Stimulated activated CD8-positive, alpha-beta memory T cell treated with anti-CD3 and anti-CD28 coated beads, Interleukin-4, amount 100 ng/mL, for 1 hour (primary cell): ENCODE results near the gene DISP3.

Source experiments
- DNase-seq, 2 donors: peaks; one replicate each; pipeline ENCODE4 v3.0.0-alpha.2; 2020; ENCODE audit warnings: low read depth in 2 of 2, low spot score in 1 of 2

The DISP3 gene

DNA sequence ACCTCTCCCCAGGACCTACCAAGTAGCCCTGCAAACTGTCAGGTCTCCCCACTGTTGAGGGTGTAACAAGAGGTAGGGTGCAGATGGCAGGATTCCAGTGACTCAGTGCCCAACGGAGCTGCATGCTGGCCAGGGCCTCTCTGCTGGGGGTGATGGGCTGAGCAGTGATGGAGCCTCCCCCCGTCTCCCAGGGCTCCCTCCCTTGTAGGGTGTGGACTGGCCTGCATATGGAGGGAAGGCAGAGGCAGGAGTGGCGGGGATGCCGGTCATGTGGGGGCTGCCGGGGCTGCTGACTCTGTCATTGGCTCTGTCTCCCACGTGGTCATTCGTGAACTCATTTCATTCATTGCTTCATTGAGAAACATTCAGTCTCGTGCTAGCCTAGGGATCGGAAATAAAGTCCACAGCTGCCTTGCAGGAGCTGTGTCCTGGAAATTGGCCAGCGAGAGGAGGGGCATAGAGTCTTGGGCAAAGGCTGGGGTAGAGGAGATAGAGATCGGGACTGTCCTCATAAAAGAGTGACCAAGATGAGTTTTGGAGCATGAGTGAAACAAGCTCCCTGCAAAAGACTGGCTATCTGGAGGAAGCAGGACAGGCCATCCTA is 22.9 kb upstream of the DISP3 start:
- no peak for DNase-seq

DNA sequence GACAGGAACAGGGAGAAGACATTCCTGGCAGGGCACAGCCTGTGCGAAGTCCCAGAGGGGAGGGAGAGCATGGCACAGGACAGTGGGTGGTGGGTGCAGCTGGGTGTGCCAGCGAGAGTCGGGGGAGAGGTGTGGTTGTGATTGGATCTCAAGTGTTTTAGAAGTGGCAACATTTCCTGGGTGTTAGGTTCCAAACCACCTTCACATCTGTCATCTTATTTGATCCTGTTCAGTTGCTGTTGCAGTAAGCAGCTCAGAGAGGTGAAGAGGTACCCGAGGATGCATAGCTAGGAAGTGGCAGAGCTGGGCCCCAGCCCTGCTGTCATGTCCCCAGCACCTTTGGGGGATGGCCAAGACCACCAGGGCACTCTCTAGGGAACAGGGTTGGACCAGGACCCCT is 22.0 kb upstream of the DISP3 start:
- DNase-seq = no peak

DNA sequence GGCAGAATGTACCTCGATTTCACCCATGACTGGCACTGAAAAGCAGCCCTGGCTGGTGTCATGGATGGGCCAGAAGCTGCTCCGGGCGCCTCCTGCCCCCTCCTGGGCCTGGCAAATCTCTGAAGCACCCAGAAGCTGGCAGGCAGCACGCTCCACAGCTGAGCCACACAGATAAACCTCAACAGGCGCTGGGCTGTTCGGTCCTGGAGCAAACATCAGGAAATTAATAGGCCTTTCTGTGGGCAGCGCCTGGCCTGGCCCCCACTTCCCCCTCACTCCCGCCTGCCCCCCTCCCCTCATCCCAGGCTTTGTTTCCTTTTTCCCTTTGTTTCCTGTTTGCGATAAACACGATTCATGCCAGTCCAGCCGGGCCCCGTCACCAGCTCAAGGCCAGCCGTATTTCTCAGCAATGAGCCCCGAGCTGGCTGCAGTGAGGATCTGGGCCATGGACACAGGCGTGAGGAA is 20.1 kb upstream of the DISP3 start:
- DNase-seq = no peak

DNA sequence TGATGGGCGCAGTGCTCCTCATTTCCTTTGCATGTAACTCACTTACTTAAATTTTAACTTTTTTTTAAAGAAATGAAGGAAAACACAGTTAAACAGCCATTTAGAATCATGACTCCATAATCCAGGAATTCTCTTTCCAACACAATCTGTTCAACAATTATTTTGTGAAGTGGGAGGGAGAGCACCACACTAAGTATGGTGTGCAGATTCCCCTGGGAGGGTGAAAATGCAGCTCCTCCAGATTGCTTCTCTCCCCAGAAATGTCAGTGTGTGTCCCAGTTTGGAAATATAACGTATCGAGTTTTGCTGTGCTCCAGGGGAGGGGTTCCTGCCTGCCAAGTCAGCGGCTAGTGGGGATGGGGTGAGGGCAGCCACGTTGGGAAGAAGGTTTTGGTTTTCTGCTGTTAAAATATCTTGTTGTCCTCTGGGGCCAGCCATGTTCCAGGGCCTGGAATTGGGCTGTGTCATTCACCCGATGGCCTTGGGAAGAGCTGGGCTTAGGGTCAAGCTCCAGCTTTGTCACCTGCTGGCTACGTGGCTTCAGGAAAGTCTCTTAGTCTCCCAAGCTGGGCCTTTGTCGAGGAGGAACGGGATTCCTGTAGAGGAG is 17.3 kb upstream of the DISP3 start:
- DNase-seq = no peak

DNA sequence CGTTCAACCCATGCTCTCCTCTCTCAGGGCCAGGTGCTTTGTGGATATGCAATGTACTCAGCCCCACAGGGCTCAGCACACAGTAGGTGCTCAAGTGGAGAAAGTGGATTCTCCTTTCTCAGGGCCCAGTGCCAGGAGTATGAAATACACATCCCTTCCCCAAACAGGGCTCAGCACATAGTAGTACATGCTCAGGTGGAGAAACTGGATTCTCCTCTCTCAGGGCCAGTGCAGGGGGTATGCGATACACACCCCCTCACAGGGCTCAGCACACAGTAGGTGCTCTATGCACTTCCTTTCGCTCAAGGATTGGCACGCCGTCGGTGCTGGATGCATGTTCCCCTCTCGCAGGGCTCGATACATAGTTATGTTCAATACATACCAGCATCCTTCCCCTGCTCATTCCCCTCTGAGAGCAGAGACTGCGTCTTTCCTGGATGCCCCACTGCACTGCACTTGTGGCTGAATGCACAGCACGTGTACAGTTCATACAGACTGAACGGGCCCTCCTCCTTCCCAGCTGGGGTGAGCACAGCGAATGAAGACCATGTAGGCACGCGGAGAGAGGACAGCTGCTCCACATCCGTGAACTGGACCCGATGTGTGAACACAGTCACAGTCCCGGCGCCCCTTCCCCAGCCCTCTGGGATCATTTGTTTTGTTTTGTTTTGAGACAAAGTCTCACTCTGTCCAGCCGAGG is 16.6 kb upstream of the DISP3 start:
- no peak for DNase-seq

DNA sequence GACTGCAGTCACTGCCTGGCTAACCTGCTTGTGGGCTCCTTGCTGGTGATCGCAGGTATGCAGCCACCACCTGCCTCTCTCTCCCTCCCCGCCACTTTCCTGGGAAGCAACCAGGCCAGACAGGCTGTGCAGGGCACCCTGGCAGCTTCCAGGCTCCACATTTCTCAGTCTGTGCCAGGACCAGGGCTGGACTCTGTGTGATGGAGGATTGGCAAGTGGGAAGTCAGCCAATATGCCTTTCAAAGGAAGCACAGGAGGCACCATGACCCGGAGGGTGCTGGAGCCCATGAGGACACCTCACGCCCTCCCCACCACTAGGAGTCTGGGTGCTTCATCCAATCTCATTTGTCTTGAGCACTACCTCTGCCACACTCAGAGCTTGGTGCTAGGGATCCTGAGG is 15.8 kb upstream of the DISP3 start:
- no peak for DNase-seq

DNA sequence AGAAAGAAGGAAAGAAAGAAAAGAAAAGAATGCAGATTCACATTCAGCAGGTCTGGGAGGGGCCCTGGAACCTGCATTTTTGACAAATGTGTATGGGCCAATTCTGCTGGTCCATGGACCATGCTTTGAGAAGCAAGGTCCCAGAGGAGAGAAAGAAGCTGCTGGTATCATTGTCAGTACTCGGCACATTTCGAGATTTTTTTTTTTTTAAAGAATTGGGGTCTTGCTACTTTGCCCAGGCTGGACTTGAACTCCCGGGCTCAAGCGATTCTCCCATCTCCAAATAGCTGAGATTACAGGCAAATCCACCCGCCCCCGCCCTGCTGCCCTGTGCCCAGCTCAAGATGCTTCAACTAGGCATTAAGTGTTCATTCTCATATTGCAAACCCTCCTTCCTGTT is 13.6 kb upstream of the DISP3 start:
- DNase-seq = no peak

DNA sequence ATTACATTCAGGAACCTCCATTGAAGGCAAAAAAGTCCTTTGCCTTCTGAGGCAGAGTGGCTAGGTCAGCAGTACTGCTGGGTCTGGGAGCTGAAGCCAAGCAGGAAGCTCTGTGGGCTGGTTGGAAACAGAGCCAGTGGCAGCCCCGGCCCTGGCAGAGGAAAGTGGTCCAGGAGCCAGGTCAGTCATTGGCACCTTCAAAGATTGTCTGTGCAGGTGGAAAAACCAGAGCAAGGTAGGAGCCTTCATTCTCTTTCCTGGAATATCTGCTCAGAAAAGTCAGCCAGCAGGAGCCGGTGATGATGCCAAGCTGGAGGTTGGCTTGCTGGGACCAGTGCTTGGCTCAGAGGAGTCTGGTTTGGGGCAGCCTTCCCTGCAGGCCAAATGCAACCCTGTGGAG is 12.5 kb upstream of the DISP3 start:
- DNase-seq = no peak

DNA sequence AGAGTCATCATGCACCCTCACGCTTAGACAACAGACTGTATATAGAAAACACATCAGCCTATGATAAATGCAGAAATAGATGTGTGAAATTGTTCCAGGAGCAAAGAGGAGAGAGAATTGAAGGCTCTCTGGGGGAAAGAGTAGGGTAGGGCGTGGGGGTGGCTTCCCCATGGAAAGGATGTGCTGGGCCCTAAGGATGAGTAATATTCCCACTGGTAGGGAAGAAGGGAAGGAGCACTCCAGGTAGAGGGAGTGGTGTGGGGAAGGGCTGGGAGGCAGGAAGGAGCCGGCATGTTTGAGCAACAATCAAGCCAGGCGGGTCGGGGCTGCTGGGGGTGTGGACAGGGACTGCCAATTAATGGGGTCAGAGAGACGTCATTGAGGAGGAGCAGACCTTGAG is 10.1 kb upstream of the DISP3 start:
- no peak for DNase-seq

DNA sequence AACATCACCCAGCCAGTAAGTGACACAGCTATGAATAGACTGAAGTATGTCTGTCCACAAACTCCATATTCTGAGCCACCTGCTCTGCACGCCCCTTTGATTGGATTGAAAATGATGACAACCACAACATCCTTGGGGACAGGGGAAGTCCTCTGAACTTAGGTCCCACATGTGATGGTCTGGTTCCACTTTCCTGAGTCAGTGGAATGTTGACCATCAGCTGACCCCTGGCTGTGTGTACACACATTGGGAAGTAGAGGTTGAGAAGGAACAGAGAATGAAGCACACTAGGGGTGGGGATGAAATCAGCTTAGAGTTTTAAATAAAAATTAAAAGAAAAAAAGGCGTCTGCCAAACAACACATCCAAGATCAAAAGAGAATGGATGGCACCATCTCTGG is 8.0 kb upstream of the DISP3 start:
- DNase-seq = no peak

DNA sequence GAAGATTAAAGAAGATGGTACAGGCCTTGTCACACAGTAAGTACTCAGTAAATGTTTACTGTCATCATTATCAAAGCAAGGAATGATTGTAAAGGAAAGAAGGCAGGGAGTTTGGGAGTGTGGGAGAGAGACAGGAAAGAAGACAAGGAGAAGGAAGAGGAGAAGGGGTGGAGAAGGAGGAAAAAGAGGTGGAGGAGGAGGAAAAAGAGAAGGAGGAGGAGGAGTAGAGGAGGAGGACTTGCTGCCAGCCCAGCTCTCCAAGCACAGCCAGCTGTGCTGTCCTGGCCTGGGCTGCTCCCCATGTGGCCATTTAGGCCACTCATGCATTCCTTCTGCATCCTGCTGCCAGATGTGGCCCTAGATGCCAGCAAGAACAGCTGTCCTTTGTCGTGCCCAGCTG is 7.5 kb upstream of the DISP3 start:
- no peak for DNase-seq

DNA sequence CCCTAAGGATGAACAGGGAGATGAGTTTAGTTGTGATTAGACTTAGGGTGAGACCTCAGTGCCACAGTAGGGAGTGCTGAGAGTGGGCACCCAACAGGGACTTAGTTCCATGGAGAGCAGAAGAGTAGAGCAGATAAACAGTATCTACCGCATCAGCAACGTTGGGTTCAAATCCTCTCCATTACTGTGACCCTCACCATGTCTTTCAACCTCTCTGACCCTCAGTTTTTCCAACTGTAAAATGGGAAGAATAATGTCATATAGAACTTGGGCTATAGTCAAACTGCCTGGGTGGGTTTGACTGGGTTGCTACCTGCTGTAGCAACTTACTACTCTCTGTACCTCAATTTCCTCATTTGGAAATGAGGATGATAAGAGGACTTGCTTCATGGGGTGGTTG is 6.7 kb upstream of the DISP3 start:
- DNase-seq = no peak

DNA sequence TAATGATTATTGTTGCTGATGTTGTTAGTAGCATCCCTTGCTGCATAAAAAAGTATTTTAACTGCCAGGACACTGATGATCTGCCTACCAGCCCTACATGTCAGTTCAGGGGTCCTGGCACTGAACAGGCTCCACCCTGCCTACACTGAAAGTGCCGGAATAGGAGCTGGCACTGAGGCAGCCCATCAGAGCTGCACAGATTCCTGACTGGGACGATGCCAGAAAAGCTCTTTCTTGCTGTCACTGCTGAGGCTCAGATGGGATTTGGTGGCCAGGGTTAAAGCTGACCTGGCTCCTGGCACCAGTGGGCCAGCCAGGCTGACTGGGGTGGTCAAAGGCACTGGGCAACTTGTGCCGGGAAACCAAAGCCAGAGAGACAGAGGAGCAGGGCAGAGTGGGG is 6.2 kb upstream of the DISP3 start:
- DNase-seq = no peak

DNA sequence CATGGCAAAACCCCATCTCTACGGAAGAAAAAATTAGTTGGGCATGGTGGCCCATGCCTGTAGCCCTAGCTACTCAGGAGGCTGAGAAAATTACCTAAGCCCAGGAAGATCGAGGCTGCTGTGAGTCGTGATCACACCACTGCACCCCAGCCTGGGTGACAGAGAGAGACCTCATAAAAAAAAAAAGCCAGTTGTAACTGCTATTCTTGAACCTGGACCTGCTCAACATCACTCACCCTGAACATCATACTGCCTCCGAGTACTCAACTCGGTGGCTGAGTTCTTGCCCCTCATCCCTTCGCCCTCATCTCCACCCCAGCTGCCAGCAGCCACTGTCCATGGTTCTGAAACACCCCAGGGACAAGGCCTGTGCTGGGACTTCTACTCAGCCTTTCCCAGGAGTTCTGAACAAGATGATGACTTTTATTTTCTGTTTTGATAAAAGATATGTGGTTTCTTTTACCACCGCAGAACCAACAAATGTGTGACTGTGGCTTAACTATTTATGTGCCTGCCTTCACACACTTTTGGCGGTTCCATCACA is 5.4 kb upstream of the DISP3 start:
- no peak for DNase-seq

DNA sequence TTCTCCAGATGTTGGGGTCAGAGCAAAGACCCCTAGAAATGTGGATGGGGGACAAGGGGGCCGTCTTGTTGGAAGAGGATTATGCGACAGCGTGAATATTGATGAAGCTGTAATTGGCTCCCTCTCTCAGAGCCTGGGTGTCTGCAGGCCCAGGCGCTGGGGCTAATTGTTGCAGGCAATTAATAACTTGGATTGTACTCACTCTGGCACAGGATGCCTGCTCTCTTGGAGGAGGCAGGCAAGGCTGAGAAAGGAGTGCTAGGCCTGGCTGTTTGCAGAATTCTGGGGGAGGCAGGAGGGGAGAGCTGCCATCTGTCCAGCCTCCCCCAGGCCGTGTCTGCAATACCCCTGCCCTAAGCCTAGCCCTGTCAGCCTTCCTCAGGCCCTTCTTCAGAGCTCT is 4.1 kb upstream of the DISP3 start:
- DNase-seq = no peak

DNA sequence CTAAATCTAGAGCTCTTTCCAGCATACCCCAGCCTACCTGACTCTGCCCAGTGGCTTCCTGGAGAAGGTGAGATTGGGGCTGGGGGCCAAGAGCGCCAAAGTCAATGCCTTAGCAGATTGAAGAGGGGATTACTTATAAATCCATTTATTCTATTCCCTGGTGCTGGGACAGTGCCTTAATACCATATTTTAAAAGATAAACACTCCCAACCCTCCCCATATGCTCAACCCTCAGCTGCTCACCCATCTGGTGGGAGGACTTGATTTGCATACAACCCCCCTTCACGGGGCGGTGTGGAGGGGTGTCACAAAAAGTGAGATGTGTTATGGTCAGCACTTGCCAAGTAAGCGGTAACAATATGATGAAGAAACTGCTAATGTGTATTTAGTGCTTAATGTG is 3.2 kb upstream of the DISP3 start:
- DNase-seq = no peak

DNA sequence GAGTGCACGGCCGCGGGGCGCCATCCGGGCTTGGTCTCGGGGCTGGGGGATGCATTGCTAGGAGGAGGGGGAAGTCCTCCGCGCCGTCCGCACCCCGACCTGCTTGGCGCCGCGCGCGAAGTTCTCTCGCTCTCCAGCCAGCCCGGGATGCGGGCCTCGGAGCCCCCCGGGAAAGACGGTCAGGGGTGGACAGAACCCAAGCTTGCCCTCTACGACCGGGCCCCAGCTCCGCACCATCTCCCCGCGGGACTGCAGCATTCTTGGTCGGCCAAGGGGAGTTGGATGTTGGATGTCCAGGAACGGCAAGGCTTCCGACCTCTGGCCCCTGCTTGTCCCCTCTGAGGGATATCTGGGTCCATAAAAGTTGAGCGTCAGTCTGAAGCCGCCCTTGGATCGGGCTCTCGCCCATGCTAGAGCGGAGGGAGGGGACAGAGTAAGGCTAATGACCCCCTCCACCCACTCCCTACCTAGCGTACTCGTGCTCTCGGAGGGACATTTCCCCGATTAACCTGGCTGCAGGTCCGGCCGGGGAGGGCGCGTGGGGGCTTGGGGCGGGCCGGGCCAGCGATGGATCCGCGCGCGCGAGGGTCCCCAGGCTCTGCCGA is 522 bp downstream of the DISP3 start:
- no peak for DNase-seq

DNA sequence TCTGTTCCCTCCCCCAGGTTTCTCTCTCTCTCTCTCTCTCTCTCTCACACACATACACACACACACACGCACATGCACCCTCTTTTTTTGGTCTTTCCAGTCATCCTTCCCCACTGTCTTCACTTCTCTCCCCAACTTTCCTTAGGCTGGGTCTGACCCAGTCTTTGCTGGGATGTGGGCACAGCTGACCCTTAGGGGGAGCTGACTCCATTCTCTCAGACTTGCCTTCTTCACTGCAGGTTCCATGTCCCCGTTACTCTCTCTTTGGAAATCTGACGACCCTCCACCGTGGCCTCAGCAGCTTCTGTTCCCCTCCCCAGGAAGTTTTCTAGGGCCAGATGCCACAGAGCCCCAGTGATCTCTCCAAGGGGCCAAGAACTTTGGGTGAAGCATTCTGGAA is 2.1 kb downstream of the DISP3 start:
- DNase-seq = no peak

DNA sequence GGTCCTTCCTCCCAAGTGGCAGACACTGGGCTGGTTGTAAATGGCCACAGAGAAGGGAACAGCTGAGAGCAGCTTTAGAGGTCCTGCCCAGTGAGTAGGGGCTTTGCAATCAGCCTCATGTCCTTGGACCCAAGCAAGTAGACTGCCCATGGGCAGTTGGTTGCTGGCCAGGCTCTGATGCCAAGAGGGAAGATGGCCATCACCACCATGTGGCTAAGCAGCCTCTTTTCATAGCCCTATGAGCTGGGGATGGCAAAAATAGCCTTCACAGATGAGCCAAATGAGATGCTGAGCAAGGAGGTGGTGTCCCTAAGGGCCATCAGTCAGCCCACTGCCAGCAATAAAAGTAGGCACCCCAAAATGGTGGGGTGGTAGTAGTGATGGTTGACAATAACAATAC is 3.2 kb downstream of the DISP3 start:
- no peak for DNase-seq

DNA sequence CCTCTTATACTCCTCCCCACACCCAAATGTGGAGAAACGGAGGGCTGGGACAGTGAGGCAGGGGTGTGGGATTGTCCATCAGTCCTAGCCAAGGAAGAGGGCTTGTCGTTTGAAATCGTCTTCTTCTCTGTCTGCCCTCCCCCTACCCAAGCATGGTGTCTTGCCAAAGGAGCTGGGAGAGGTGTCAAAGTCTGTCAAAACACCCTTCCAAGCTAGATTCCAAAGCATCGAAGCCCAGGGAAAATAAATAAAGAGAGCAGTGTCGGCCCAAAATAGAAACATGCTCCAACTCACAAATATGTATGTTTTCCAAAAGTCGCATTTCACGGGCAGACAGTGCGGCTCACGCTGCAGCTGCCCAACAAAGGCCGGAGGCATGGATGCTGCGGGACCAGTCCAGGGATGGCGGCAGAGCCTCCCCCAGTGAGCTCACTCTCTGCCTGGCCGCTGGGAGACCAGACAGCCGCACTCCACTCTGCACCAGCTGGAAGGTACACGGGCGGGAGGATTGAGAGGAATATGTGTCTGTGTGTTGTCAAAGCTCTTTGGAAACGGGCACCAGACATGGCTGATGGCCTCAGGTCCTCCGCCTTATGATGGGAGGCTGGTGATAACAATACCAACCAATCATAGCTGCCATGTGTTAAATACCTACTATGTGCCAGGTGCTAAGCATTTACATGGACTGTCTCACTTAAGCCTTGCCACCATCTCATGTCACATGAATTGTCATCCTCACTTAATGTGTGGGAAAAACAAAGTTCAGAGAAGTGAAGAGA is 3.9 kb downstream of the DISP3 start:
- no peak for DNase-seq

DNA sequence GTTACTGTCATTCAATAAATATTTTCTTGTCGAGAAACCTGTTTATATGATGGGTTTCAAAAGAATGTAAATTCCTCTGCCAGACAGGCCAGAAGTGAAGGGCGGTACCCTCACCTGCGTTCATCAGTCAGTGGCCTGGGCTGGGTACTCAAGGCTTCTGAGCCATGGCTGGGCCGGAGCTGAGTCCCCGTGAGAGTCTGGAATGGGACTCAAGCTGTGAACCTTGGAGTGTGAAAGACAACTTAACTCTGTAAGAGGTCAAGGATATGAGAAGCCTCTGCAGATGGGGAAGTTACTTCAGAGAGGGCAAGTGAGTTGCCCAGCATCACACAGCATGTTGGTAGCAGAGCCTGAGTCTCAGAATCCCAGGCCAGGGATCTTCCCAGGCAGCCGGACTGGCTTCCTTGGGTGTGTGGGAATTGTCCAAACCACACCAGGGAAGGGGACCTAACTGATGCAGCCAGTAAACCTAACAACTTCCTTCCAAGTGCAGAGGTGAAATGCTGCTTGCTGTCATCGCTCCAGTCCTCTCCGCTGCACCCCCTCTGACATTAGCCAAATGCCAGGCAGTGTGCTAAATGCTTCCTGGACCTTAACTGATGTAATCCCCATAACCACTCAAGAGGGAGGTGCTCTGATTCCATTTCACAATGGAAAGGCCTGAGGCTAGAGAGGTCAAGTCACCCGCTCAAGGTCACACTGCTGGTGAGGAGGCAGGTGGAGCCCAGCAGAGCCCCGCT is 4.8 kb downstream of the DISP3 start:
- no peak for DNase-seq
